HG03139 (cell line): ENCODE measurements around the gene DIDO1.

Experiments used
- ATAC-seq: cut with Tn5 transposase; IDR thresholded peaks from one replicate; pipeline ENCODE4 v1.9.1; 2021; ENCODE audit not compliant: unreplicated experiment

The DIDO1 gene

DNA sequence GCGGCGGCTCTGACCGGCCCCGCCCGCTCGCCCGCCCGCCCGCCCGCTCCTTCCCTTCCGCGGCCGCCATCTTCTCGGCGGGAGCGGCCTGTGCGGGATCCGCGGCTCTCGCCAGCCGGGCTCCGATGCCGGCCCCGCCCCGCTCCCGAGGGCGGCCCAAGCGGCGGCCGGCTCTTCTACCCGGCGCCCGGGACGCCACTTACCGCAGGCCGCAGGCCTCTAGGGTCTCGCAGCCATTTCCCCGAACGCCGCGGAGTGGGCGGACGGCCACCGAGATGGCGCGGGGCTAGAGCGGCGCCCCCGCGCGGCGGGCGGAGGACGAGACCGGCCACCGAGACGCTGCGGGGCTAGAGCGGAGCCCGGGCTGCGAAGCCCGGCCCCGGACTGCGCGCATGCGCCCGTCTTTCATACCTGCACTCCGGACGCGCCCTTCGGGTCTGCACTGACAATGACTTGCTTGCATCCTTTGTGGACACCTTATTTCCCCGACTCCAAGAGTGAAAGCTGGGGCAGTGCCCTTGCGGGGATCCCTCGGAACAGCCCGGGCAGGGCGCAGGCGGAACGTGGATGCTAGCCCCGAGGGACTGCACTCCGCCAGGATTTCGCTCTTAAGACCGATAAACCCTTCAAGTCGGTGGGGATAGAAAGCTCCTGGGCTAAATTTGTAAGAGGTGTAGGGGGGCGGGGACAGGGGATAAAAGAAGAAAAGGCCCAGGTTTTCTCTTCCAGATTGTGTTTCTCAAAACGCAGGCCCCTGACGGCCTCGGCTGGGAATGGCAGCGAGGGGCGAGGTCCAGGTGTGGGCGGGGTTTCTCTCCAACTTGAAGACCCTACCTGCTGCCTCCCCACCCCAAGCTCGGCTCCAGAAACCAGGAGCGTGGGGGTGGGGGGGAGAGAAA, at the start of gene DIDO1:
Gene DIDO1, minus strand, starts transcription at position 277 of the 899 bp plus-strand sequence.
- peak; percentile 64 for ATAC-seq

DNA sequence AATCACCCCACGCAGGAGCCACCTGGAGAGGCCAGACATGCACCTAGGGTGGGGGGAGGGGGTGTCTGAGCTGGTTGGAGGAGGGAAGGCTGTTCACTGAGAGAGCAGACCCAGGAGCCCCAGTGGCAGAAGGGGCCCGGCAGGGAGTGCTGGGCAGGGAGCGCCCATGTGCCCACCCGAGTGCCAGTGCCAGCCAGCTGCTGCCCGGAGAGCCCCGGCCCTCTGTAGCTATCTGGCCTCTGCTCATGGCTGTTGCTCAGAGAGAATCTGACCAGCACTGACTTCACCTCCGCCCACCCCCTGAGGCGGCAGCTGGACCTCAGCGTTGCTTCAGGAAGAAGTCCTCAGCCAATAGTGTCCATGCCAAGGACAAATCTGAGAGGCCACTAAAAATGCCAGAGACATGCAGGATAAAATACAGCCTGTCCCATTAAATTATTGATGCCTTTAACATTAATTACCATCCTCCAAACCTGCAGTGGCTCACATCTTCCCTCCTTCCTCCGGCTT, 49.0 kb upstream of the DIDO1 start:
- ATAC-seq = no peak

DNA sequence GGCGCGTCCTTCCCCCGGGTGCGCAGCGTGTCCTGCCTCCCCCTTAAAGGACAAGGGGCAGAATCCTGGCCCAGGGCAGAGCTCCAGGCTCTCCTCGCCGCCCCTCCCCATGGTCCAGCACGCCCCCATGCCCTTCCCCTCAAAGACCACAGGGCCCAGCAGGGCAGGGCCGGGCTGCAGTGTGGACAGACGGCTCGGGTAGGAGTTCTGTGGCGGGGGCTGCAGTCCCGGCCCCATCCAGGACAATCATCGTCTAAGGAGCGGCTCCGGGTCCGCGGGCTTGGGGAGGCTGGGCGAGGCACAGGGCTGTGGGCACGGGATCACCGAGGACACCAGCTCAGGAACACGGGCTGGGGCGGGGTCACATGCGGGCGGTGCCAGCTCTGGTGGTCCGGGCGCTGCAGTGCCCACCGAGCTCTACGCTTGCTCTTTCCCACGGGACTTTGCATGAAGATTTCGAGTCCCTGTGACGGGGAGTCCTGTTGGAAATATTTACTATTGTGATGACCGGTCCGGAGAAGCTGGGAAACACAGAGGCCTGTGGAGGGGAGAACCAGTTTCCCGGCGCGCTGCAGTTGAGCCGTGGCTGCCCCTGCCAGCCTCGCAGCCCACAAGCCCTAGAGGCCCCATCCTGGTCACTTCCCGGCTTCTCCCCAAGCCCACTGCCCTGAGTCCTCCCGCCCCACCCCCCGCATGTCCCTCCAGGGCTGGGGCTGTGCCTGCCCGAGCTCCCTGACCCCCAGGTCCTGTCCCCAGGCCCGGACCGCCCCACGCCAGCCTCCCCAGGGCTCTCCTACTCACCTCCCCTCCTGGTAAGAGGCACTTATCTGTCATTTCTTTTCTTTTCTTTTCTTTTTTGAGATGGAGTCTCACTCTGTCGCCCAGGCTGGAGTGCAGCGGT, 46.8 kb upstream of the DIDO1 start:
- no peak for ATAC-seq

DNA sequence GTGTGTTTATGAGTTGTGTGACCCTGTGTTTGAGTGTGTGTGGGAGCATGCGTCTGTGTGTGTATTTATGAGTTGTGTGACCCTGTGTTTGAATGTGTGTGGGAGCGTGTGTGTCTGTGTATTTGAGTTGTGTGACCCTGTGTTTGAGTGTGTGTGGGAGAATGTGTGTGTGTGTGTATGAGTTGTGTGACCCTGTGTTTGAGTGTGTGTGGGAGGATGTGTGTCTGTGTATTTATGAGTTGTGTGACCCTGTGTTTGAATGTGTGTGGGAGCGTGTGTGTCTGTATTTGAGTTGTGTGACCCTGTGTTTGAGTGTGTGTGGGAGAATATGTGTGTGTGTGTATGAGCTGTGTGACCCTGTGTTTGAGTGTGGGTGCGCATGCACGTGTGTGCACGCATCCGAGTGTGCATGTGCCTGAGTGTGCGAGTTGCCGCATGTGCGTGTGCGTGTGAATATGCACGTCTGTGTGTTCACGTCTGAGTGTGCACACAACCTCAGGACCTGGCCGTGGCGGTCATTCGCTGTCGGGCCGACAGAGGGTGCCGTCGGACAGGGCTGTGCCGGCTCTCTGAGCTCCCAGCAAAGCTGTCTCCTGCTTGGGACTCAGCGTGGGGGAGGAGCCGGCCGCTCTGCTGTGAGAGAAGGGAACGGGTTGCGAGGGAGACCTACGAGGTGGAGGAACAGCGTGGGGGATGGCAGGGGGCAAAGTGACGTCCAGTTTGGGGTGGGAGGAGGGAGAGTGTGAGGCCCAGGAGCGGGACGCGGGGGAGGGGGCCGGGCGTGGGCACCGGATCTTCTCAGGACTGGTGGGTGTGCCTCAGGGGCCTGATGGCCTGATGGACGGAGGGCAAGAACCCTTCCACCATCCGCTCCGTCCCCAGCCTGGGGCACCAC, 45.9 kb upstream of the DIDO1 start:
- no peak for ATAC-seq

DNA sequence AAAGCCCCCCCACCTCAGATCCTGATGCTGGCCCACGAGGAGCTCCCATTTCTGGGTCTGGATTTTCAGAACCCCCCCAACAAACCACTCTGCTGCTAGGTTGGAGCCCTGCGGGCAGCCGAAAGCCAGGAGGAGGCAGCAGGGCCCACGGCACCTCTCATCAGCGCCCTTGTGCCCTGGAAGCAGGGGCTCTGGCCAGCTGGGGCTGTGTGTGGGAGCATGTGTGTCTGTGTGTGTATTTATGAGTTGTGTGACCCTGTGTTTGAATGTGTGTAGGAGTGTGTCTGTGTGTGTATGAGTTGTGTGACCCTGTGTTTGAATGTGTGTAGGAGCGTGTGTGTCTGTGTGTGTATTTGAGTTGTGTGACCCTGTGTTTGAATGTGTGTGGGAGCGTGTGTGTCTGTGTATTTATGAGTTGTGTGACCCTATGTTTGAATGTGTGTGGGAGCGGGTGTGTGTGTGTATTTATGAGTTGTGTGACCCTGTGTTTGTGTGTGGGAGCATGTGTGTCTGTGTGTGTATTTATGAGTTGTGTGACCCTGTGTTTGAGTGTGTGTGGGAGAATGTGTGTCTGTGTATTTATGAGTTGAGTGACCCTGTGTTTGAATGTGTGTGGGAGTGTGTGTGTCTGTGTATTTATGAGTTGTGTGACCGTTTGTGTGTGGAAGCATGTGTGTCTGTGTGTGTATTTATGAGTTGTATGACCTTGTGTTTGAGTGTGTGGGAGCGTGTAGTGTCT, 45.1 kb upstream of the DIDO1 start:
- no peak for ATAC-seq

DNA sequence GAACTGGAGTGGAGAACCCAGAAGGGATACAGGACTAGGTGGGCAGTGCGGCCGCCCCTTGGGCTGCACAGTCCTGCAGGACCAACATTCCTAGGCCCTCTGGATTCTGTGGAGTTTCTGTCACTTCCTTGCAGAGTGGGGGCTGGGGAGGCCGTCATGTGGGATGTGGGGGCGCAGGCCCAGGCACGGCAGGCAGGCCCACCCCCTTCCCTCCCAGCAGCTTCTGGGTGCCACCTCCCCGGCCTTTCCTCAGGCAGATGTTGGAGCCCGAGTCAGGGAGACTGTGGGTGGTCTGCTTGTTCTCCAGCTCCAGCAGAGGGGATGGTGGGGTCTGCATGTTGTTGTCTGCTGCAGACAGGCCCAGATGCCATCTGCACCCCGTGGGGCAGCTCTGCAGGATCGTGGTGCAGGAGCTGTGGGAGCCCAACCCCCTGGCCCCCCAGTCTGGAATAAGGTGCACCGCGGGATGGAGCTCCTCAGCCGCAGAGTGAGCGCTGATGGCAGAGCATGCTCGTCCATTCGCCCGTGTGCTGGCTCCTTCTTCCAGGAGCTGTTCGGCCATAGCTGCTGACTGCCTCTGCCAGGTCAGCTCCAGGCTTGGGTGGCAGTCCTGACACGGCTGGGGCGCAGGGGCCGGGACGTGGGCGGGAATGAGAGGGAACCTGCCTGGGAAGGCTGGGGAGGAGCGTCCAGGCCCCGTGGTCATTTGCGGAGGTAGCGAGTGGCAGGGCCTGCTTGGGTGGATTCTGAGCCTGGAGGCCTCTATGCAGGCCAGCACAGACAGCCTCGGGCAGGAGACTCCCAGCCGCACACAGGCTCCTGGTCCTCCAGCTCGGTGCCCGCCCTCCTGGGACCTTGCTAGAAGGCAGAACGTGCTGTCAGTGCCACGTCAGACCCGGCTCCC, 44.3 kb upstream of the DIDO1 start:
- ATAC-seq = no peak

DNA sequence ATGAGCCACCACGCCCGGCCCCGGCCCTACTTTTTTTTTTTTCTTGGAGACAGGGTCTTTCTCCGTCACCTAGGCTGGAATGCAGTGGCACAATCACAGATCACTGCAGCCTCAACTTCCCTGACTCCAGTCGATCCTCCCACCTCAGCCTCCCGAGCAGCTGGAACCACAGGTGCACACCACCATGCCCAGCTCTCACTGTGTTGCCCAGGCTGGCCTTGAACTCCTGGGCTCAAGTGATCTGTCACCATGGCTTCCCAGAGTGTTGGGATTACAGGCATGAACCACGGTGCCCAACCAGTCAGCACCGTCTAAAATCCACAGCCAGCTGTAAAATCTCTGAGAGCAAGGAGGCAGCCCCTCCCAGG, 43.6 kb upstream of the DIDO1 start:
- no peak for ATAC-seq

DNA sequence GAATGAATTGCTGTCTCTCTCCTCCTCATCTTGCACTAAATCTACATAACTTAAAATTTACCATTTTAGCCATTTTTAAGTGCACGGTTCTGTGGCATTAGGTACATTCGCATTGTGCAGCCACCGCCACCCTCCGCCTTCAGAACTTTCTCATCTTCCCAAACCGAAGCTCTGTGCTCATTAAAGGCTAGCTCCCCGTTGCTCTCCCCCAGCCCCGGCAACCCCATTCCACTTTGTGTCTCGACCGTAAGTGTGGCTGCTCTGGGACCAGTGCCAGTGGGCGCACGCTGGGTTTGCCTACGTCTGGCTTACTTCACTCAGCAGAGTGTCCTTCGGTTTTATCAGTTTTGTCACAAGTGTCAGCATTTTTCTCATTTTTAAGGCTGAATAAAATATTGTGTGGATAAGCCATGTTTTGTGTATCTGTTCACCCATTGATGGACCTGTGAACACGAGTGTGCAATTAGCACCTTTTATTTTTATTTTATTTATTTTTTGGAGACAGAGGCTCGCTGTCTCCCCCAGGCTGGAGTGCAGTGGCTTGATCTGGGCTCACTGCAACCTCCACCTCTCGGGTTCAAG, 43.0 kb upstream of the DIDO1 start:
- ATAC-seq = no peak

DNA sequence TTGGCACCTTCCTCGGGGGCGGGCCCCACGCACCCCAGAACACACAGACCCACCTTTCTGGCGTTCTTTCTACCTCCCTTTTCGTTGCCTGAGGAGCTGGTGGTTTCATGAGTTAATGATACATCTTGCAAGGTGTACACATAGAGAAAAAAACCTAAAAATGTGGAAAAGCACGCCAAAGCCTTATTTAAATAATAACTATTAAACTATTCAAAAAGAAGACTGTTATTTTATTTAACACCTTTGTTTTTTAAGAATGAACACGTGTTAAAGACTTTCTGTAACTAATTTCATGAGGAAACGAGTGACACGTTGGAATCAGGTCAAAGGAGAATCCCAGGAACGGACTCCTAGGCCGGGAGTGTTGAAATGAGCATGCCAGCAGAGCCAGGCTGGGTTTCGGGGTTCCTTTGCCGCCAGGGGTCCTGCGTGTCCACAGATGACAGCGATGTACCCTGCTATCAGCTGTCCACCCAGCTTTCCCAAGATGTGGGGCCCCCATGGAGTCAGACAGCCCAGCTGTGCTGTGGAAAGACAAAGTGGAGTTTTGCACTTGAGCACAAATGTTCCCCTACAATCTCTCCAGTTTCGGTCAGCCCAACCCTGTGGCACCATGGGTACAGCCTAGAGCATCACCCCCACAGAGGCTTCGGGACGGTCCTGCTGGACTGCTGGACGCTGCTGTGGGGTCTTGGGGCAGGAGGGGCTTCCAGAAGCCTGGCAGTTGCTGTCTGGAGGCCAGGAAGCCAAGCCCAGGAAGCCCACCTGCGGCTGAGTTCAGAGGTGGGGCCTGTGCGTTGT, 42.3 kb upstream of the DIDO1 start:
- no peak for ATAC-seq

DNA sequence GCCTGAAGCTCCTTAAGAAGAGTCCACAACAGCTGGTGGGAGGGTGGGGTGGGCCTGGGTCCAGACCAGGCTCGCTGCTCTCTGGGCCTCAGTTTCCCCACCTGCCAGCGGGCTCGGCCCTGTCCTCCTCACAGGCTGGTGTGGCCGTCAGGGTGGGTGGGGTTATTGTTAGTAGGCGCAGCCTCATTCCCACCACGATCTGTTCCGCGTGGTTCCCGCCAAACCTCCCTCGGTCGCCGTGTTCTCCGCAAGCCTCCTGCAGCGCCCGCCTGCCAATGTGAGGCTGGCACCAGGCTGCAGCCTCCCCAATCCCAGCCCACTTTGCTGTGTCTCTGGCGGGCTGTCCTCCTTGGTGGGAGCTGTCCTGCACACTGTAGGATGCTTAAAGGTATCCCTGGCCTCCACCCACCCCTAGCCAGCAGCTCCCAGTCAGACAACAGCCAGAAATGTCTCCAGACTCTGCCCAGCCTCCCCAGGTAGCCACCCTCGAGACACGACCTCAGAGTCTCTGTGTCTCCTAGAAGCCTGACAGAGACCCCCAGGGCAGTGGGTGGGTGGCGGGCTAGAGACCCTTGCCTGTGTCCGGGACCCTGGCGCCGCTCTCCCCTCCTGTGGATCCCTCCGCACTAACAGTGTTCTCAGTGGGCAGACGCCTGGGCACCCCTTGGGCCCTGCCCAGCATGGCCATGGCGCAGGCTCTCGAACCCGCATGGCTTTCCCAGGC, 41.5 kb upstream of the DIDO1 start:
- no peak for ATAC-seq

DNA sequence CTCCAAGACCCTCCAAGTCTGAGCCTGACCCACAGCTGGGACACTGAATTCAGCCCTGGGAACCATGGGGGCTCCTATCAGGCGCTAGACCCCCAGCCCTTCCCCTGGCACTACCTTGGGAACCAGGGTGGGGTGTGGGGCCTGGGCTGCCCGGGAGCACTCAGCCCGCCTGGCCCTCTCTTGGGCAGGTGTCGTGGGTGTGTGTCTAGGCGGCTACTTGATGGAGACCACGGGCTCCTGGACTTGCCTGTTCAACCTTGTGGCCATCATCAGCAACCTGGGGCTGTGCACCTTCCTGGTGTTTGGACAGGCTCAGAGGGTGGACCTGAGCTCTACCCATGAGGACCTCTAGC, 40.8 kb upstream of the DIDO1 start:
- ATAC-seq = no peak

DNA sequence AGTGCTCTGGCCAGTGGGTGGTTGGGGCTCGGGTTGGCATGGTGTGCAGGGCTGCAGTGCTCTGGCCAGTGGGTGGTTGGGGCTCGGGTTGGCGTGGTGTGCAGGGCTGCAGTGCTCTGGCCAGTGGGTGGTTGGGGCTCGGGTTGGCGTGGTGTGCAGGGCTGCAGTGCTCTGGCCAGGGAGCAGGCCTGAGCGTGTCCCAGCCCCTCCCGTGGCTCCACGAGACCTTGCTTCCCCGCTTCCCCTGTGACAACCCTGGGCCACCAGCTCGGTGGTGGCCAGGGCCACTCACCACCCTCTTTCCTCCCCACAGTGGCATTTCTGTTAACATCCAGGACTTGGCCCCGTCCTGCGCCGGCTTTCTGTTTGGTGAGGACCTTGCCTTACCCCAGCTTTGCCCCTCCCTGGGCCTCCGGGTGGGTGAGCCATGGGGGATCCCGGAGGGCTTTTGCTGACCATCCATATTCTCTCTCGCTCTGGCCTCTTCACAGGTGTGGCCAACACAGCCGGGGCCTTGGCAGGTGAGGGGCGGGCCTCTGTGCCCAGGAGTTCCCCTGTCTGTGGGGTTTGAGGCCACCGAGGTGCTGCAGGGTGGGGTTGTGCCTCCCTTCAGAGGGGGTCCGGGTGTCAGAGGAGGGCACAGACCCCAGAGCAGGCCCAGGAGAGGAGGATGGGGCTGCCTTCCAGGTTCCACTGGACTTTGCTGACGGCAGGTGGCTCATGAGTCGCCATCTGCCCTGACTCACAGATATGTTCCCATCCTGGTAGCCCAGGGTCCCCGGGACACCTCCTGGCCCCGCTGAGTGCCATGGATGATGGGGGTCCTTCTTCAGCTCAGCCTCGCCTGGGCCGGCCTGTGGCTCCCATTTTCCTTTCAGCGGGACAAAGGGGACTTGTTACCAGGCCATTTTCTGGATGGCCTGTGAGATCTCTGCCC, 40.2 kb upstream of the DIDO1 start:
- no peak for ATAC-seq

DNA sequence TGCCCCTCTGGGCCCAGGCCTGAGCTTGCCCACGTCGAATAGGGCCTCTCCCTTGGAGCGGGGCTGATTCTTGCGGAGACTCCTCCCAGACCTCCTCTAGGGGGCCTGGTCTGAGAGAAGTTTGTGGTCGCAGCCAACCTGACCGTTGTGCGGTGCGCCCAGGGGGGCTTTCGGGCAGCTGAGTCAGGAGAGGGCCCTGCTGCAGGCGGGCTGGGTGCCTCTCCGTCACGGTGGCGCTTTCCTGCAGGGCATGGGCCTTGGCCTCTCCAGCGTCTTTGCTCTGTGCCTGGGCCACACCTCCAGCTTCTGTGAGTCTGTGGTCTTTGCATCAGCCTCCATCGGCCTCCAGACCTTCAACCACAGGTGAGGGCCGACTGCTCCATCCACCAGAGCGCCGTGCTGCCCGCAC, 39.1 kb upstream of the DIDO1 start:
- ATAC-seq = no peak

DNA sequence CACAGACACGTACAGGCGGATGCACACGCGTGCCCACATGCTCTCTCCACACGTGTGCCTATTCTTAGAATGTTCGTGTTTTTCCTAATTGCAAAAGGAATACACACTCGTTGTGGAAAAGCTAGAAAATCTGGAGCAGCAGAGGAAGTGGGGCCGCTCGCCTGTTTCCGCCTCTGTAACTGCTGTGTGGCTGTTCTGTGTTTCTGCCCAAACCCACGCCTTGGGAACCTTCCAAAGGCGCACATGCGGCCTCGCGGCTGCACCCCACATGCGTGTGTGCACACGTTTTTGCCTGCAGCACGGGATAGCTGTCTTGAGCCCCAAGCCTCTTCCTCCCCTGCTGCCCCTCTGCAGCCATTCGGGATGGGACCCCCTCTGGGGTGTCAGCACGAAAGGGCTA, 38.4 kb upstream of the DIDO1 start:
- no peak for ATAC-seq

DNA sequence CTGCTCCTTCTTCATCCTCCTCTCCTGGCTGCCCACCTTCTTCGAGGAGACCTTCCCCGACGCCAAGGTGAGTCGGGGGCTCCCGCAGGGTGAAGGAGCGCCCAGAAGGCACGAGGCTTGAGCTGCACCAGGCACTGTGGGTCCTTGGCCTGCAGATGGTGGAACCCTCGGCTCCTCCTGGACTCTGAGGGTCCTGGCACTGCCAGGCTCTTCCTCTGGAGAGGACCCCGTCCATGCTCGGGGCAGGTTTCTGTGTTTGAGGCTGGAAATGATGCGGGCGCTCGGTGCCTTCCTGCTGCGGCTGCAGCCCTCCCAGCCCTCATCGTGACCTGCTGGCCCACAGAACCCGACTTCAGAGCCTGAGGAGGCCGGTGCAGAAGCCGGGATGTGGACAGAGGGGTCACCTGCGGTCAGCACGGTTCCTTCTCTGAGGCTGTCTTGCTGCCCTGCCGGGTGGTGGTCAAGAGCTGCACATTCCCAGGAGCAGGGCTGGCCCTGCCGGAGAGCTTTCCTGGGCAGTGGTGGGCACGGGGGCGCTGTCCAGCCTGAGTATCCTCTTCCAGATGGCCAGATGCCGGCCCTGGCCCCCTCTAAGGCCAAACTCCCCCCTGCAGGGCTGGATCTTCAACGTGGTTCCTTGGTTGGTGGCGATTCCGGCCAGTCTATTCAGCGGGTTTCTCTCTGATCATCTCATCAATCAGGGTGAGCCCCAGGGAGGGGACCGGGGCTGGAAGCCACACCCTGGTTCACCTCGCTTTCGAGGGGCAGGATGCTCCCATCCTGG, 37.5 kb upstream of the DIDO1 start:
- no peak for ATAC-seq
